ENCODE data around the gene CD55. TPM values are rescaled to one million over a fixed set of nuclear protein-coding genes. Genes with fewer than 3 reads are reported as not detected.

The CD55 gene
- total and polyA plus RNA-seq, 2 of the 13 experiments (the other 11 are each of a cell fraction or from before 2014, with no cell fraction given) = 6.0 to 56.0 TPM

DNA sequence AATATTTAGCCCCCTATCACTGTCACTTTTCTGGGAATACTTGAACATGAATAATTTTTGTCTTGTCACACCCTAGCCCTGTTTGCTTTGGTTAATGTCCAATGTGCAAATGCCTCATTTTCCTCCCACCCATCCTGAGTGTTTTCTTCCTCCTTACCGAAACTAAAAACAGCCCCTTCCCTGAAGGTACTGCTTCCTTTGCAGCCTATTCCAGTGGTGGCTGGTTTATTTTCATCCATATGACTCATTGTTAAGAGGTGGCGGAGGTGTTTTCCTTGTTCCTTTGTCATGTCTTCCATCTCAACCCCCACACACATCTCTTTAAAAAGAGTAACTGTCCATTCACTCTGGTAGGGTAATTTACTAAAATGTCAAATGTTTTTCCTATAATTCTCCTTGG lies 40.4 kb downstream of the CD55 start (continued):
- TF ChIP-seq, protein P1, sequence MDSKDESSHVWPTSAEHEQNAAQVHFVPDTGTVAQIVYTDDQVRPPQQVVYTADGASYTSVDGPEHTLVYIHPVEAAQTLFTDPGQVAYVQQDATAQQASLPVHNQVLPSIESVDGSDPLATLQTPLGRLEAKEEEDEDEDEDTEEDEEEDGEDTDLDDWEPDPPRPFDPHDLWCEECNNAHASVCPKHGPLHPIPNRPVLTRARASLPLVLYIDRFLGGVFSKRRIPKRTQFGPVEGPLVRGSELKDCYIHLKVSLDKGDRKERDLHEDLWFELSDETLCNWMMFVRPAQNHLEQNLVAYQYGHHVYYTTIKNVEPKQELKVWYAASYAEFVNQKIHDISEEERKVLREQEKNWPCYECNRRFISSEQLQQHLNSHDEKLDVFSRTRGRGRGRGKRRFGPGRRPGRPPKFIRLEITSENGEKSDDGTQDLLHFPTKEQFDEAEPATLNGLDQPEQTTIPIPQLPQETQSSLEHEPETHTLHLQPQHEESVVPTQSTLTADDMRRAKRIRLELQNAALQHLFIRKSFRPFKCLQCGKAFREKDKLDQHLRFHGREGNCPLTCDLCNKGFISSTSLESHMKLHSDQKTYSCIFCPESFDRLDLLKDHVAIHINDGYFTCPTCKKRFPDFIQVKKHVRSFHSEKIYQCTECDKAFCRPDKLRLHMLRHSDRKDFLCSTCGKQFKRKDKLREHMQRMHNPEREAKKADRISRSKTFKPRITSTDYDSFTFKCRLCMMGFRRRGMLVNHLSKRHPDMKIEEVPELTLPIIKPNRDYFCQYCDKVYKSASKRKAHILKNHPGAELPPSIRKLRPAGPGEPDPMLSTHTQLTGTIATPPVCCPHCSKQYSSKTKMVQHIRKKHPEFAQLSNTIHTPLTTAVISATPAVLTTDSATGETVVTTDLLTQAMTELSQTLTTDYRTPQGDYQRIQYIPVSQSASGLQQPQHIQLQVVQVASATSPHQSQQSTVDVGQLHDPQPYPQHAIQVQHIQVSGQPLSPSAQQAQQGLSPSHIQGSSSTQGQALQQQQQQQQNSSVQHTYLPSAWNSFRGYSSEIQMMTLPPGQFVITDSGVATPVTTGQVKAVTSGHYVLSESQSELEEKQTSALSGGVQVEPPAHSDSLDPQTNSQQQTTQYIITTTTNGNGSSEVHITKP (CRISPR knock-in tag; IDR thresholded peaks at IDR 0.05; ENCODE audit: low read depth) = no peak
- TF ChIP-seq, protein P2, sequence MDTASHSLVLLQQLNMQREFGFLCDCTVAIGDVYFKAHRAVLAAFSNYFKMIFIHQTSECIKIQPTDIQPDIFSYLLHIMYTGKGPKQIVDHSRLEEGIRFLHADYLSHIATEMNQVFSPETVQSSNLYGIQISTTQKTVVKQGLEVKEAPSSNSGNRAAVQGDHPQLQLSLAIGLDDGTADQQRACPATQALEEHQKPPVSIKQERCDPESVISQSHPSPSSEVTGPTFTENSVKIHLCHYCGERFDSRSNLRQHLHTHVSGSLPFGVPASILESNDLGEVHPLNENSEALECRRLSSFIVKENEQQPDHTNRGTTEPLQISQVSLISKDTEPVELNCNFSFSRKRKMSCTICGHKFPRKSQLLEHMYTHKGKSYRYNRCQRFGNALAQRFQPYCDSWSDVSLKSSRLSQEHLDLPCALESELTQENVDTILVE (CRISPR knock-in tag; IDR thresholded peaks at IDR 0.05) = no peak
- TF ChIP-seq ELF3 (CRISPR knock-in tag; IDR thresholded peaks at IDR 0.05) = no peak
- no peak for TF ChIP-seq ZNF629 (CRISPR knock-in tag; conservative IDR thresholded peaks at IDR 0.05)

DNA sequence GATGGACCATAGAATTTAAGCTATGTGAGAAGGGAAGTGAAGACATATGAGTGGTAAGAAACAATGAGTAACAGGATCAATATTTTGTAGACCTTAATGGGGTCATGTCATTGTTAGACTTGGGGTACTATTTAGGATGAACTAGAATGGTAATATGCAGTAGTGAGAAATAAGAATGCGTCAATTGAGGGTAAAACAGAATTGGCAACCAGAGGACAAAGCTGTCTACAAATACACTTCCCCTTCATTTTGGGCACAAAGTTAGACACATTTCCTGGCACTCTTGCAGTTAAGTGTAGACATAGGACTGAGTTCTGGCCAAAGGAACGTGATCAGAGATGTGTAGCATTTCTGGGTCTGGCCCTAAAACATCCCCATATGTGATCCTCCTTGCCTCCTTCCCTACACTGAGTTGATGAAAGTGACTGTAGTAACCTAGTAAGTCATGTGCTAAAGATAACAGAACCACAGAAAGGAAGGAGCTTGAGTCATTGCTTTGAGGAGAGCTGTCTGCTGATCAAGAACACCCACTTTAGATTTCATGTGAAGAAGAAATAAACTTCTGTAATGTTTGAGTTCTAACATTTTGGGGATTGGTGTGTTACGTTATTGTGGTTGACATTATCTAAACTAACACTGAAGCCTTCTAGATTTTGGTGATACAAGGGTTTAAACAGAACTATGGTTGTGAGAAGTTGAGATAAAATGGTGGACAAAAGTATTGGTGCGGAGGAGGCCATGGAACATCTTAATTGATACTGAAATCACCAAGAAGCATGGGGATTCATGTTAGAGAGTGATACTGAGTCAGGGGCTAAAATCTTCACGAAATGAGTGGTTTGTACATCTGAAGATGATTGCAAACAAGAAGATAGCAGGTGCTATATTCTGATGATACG lies 41.7 kb downstream of the CD55 start:
- DNase-seq (ENCODE audit: low spot score) (no peak), ATAC-seq (no peak), FAIRE-seq (no peak)
- intact Hi-C loops (cut with micrococcal nuclease; ENCODE audit: unreplicated experiment) (no loop called here), in situ Hi-C loops (cut with HindIII; ENCODE audit: extremely low pct_ligation_motif_present, low pct_unique_long_range_greater_than_20kb) (no loop called here)
- Histone ChIP-seq H3K4me3 (replicated peaks in 1 of 3; ENCODE audit: insufficient read depth in 1 of 3, low read depth in 2 of 3, low read length in 3 of 3) (no peak overlapping the region), H3K36me3 (replicated peaks in 1 of 2; ENCODE audit: control insufficient read depth in 1 of 2, insufficient read depth in 2 of 2, low read length in 2 of 2) (no peaks in the 10 kb centered on the region), H2AFZ (ENCODE audit: low read length) (no peak overlapping the region), H3K27ac (ENCODE audit: extremely low read length, insufficient read depth, low read length) (no peak overlapping the region), H3K4me1 (ENCODE audit: insufficient read depth, low read length) (no peaks in the 10 kb centered on the region), H3K79me2 (ENCODE audit: insufficient read depth, low read length) (no peaks in the 10 kb centered on the region), H4K20me1 (ENCODE audit: insufficient read depth, low read length) (no peaks in the 10 kb centered on the region), H3K27me3 (ENCODE audit: control insufficient read depth in 1 of 2, insufficient read depth in 2 of 2, low read length in 2 of 2) (no peaks in the 10 kb centered on the region; a peak in 1 of 5 replicates), H3K9ac (ENCODE audit: insufficient read depth, low read depth, low read length) (no peak overlapping the region), H3K9me3 (ENCODE audit: low read length) (no peaks in the 10 kb centered on the region), H3K4me2 (ENCODE audit: low read depth, low read length) (no peak overlapping the region)
- WGBS (ENCODE audit: low lambda C conversion rate) = 91% methylated on average over 6 of the region's 6 CpGs
- CTCF ChIA-PET (ENCODE audit: low intra/inter-chr PET ratio, low total read pairs) = no interaction called here
- no TSS peak for BruUV-seq (replicated peaks)
- POLR2A ChIA-PET = no interaction called here
- TF ChIP-seq, protein P3, sequence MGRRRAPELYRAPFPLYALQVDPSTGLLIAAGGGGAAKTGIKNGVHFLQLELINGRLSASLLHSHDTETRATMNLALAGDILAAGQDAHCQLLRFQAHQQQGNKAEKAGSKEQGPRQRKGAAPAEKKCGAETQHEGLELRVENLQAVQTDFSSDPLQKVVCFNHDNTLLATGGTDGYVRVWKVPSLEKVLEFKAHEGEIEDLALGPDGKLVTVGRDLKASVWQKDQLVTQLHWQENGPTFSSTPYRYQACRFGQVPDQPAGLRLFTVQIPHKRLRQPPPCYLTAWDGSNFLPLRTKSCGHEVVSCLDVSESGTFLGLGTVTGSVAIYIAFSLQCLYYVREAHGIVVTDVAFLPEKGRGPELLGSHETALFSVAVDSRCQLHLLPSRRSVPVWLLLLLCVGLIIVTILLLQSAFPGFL (CRISPR knock-in tag; IDR thresholded peaks at IDR 0.05) = no peak
- TF ChIP-seq, protein P4, sequence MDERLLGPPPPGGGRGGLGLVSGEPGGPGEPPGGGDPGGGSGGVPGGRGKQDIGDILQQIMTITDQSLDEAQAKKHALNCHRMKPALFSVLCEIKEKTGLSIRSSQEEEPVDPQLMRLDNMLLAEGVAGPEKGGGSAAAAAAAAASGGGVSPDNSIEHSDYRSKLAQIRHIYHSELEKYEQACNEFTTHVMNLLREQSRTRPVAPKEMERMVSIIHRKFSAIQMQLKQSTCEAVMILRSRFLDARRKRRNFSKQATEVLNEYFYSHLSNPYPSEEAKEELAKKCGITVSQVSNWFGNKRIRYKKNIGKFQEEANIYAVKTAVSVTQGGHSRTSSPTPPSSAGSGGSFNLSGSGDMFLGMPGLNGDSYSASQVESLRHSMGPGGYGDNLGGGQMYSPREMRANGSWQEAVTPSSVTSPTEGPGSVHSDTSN (CRISPR knock-in tag; IDR thresholded peaks at IDR 0.05) = no peak
- TF ChIP-seq IKZF4 (CRISPR knock-in tag; IDR thresholded peaks at IDR 0.05; ENCODE audit: borderline replicate concordance, low read depth, not compliant biosample characterization) = no peak
